Fibroblast of mammary gland (primary cell): ENCODE data around the gene ANAPC2.

Experiments used
- DNase-seq: peaks from one replicate; pipeline ENCODE4 v3.0.0-alpha.2; 2010; ENCODE audit warnings: low read depth
- H3K4me3 ChIP-seq: 2 replicates; pipeline ENCODE4 v1.5.1; 2011; ENCODE audit warnings: low read depth, mild to moderate bottlenecking, low read length, moderate library complexity; ENCODE audit not compliant: control insufficient read depth
- TF ChIP-seq, protein P1 (sequence below): conservative IDR thresholded peaks from 2 replicates; pipeline ENCODE4 v1.5.1; 2011; ENCODE audit warnings: low read depth, low read length, inconsistent platforms; ENCODE audit not compliant: control insufficient read depth, insufficient read depth

ANAPC2 gene

DNA sequence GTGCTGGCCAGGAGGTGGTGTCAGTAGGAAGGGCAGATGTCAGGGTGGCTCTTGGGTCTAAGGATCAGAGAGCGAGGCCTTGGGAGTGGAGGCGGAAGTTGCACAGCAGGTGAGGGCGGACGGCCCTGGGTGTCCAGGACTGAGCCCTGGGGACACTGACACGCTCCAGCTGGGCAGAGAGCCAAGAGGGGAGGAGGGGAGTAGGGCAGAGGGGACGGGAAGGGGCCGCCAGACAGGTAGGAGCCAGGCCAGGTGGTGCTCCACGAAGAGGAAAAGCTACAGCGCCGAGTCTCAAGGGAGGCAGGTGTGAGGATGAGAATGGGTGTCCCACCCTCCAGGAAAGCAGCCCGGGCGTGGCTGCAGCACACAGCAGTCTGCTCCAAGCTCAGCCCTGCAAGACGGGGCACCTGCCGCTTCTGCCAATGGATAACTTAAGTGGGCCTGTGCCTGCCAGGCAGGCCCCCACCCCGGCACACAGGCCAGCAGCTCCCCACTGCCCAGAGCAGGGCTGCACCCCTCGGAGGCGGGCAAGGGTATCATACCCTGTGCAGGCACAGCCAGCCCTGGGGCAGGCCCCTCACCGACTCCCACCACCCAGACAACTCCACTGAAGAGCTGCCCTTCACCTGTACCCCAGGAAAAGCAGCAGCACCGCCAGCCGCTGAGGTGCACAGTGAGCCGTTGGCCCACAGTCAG lies 7.3 kb upstream of the ANAPC2 start:
- no peak overlapping the region for H3K4me3 ChIP-seq
- no peak for DNase-seq
- TF ChIP-seq, protein P1, sequence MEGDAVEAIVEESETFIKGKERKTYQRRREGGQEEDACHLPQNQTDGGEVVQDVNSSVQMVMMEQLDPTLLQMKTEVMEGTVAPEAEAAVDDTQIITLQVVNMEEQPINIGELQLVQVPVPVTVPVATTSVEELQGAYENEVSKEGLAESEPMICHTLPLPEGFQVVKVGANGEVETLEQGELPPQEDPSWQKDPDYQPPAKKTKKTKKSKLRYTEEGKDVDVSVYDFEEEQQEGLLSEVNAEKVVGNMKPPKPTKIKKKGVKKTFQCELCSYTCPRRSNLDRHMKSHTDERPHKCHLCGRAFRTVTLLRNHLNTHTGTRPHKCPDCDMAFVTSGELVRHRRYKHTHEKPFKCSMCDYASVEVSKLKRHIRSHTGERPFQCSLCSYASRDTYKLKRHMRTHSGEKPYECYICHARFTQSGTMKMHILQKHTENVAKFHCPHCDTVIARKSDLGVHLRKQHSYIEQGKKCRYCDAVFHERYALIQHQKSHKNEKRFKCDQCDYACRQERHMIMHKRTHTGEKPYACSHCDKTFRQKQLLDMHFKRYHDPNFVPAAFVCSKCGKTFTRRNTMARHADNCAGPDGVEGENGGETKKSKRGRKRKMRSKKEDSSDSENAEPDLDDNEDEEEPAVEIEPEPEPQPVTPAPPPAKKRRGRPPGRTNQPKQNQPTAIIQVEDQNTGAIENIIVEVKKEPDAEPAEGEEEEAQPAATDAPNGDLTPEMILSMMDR: no peak

GRCh38 chr9:137194909-137195308 lies 6.5 kb upstream of the ANAPC2 start:
- no peak for DNase-seq
- TF ChIP-seq, protein P1: no peak
- no peak overlapping the region for H3K4me3 ChIP-seq

GRCh38 chr9:137194388-137194787 lies 6.0 kb upstream of the ANAPC2 start:
- no peak for DNase-seq
- TF ChIP-seq, protein P1: no peak
- no peak overlapping the region for H3K4me3 ChIP-seq

DNA sequence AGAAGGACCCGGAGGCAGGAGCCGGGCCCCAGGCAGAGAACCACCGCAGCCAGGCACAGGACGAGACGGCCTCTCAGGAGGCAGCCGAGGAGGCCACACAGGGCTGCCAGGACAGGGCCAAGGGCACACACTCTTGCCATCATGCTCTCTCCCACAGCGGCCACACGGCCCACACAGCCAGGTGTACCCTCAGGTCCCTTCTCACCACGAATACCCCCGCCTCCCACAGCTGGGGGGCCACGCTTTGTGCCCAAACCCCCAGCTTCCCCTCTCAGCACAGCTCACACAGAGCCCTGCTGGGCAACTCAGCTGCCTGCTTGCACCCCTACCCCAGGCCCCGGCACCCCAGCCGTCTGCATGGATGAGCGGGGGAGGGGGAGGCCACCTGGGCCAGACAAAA lies 5.4 kb upstream of the ANAPC2 start:
- H3K4me3 ChIP-seq: no peak overlapping the region
- no peak for DNase-seq

DNA sequence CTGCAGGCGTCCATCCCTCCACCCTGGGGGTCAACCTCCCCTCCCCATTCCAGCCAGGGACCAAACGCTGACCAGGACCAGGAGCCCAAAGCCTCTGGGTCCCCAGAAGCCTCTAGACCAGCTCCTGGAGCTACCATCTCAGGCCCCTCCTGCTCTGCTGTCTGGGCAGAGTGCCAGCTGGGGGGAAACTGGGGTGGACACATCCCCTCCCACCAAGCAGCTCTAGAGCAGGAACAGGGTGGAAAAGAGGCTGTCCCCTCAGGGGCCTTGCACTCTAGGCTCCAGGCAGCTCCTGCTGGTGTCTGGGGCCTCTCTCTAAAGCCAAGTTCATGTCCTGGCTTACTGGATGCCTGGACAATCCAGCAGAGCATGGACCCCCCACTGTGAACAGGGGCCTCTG lies 4.5 kb upstream of the ANAPC2 start:
- no peak for DNase-seq
- TF ChIP-seq, protein P1: no peak
- no peak overlapping the region for H3K4me3 ChIP-seq

More for the DNA sequence above, 5.4 kb upstream of the ANAPC2 start:
- TF ChIP-seq, protein P1: no peak

DNA sequence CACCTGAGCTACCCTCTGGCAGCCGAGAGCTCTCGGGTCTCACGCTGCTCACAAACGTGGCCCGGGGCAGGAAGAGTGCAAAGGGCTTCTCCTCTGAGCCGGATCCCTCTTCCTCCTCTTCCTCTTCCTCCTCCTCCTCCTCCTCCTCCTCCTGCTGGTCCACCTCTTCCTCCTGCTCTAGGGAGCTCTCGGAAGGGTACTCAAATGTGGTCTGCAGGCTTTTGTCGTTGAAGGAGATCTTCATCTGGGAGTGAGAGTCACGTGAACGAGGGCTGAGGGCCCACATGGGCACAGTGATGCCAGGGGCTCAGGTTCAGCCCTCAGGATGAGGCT lies 4.1 kb upstream of the ANAPC2 start:
- no peak overlapping the region for H3K4me3 ChIP-seq
- DNase-seq: no peak
- TF ChIP-seq, protein P1: no peak

- no peak for DNase-seq
- no peak overlapping the region for H3K4me3 ChIP-seq
- TF ChIP-seq, protein P1: no peak
Observed at GRCh38 chr9:137191691-137192447, 3.5 kb upstream of the ANAPC2 start.
